ENCODE data around the gene CAMK2G.

- TF ChIP-seq CTCF (IDR thresholded peaks at IDR 0.05; ENCODE audit: low read depth, low read length, poor library complexity, severe bottlenecking) (no peak), EZH2phosphoT487 (IDR thresholded peaks at IDR 0.05; ENCODE audit: borderline replicate concordance, low read length) (no peak)
Observed at GRCh38 chr10:73786512-73786885, 87.9 kb downstream of the CAMK2G start.

Measured in DOHH2 (cell line).